ENCODE measurements around the gene NFIA. TPM values are rescaled to one million over a fixed set of nuclear protein-coding genes. Genes with fewer than 3 reads are reported as not detected.
A peak's percentile ranks its signal among the peaks of the same experiment; 100 is the strongest.

The NFIA gene
- total RNA-seq, 1 experiment from 2014 or later: 12.6 TPM

- in situ Hi-C loops (cut with HindIII; ENCODE audit: low pct_unique_long_range_greater_than_20kb, low sequenced_read_pairs): no loop called here
- no peak for DNase-seq (ENCODE audit: low read depth, low spot score)
Observed at GRCh38 chr1:61332796-61333195, 250.4 kb downstream of the NFIA start.

GRCh38 chr1:61334718-61335589 is 252.6 kb downstream of the NFIA start:
- DNase-seq (ENCODE audit: low read depth, low spot score): no peak
- in situ Hi-C loops (cut with HindIII; ENCODE audit: low pct_unique_long_range_greater_than_20kb, low sequenced_read_pairs): no loop called here

DNA sequence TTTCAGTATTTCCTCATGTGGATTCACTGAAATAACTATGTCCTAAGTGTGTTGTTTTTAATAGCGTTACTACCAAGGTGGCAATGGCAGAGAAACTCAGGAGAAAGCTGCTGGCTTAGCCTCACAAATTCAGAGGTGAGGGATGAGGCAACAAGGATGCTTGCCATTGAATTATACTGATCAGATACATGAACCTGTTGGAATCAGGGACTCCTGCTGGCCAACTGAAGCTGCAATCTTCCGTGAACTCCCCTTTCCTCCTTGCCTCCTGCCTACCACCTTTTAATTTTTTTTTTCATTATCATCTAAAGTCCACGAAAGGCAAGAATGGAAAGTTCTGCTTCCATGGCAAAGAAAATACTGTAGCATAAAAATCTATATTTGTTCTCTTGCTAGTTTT is 254.7 kb downstream of the NFIA start:
- in situ Hi-C loops (cut with HindIII; ENCODE audit: low pct_unique_long_range_greater_than_20kb, low sequenced_read_pairs): no loop called here
- DNase-seq (ENCODE audit: low read depth, low spot score): peak; percentile 24

GRCh38 chr1:61337441-61337951 is 255.1 kb downstream of the NFIA start:
- no peak for DNase-seq (ENCODE audit: low read depth, low spot score)
- in situ Hi-C loops (cut with HindIII; ENCODE audit: low pct_unique_long_range_greater_than_20kb, low sequenced_read_pairs): no loop called here

DNA sequence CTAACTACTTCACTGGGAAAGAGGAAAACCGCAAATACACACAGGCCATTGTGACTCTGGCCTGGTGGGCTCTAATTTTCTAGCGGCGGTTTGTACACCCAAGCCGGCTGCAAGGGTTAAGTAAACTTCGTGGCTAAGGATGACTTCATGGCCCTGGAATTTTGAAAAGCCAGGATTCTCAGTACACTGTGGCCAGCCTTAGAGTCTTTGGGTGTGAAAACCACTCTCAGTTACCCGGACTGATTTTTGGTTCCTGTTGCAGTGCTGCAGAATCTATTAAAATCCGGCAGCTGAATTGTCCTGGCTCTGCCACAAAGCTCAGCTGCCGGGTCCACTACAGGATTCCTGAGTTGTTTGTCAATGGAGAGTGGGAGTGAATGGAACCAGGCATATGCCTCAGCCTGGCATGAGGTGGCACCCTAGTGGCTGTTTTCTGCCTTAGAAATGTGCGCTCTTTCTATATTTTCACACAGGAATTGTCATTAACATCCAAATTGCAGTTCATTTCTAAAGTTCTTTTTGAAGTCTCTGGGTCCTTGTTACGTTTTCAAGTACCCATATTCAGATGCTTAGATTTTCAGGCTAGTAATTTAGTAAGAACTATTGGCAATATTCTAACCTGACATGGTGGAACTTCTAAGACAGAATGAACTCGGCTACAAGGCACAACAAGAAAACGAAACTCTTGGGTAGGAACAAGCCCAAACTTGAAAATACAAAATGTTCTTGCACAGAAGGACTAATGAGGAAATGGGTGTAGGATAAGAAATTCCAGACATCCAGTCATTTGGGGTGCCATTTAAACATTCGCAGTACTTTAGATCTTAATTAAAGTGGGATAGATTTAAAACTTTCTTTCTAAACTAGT is 255.9 kb downstream of the NFIA start:
- DNase-seq (ENCODE audit: low read depth, low spot score): peak; percentile 86
- in situ Hi-C loops (cut with HindIII; ENCODE audit: low pct_unique_long_range_greater_than_20kb, low sequenced_read_pairs): no loop called here

GRCh38 chr1:61338899-61339298 is 256.5 kb downstream of the NFIA start:
- no peak for DNase-seq (ENCODE audit: low read depth, low spot score)
- in situ Hi-C loops (cut with HindIII; ENCODE audit: low pct_unique_long_range_greater_than_20kb, low sequenced_read_pairs): no loop called here

DNA sequence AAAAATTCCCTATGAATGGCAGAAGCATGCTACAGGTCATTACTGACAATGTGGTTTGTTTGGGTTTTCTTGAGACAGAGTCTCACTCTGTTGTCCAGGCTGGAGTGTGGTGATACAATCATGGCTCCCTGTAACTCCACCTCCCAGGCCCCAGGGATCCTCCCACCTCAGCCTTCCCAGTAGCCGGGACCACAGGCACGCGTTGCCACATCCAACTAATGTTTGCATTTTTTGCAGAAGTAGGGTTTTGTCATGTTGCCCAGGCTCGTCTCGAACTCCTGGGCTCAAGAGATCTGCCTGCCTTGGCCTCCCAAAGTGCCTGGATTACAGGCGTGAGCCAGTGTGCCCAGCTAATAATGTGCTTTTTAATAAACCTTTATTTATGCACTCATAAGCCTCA is 259.1 kb downstream of the NFIA start:
- in situ Hi-C loops (cut with HindIII; ENCODE audit: low pct_unique_long_range_greater_than_20kb, low sequenced_read_pairs): no loop called here
- DNase-seq (ENCODE audit: low read depth, low spot score): no peak

GRCh38 chr1:61343734-61344420 is 261.5 kb downstream of the NFIA start:
- no peak for DNase-seq (ENCODE audit: low read depth, low spot score)
- in situ Hi-C loops (cut with HindIII; ENCODE audit: low pct_unique_long_range_greater_than_20kb, low sequenced_read_pairs): no loop called here

- in situ Hi-C loops (cut with HindIII; ENCODE audit: low pct_unique_long_range_greater_than_20kb, low sequenced_read_pairs): no loop called here
- DNase-seq (ENCODE audit: low read depth, low spot score): peak; percentile 24
Observed at GRCh38 chr1:61344696-61345095, 262.3 kb downstream of the NFIA start.

- in situ Hi-C loops (cut with HindIII; ENCODE audit: low pct_unique_long_range_greater_than_20kb, low sequenced_read_pairs): no loop called here
- no peak for DNase-seq (ENCODE audit: low read depth, low spot score)
Observed at GRCh38 chr1:61348025-61348665, 265.8 kb downstream of the NFIA start.

GRCh38 chr1:61352845-61353435 is 270.6 kb downstream of the NFIA start:
- no peak for DNase-seq (ENCODE audit: low read depth, low spot score)
- in situ Hi-C loops (cut with HindIII; ENCODE audit: low pct_unique_long_range_greater_than_20kb, low sequenced_read_pairs): no loop called here

GRCh38 chr1:61353797-61354406 is 271.5 kb downstream of the NFIA start:
- in situ Hi-C loops (cut with HindIII; ENCODE audit: low pct_unique_long_range_greater_than_20kb, low sequenced_read_pairs): no loop called here
- no peak for DNase-seq (ENCODE audit: low read depth, low spot score)

DNA sequence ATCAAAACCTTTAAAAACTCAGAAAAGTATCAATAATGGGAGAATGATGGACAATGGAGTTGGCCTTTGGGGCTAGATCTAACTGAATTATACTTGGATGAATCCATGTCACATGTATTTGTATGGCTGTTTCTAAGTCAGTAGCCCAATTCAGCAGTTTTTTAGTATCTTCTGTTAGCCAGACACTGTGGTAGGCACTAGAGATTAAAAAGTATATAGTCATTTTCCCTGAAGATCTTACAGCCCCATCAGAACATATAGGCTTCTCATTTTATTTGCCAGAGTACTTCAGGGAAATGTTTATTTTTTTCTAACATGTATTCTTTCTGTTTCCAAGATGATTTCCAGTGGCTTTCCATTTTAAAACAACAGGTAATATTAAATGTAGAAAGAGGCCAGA is 273.7 kb downstream of the NFIA start:
- no peak for DNase-seq (ENCODE audit: low read depth, low spot score)
- in situ Hi-C loops (cut with HindIII; ENCODE audit: low pct_unique_long_range_greater_than_20kb, low sequenced_read_pairs): no loop called here

DNA sequence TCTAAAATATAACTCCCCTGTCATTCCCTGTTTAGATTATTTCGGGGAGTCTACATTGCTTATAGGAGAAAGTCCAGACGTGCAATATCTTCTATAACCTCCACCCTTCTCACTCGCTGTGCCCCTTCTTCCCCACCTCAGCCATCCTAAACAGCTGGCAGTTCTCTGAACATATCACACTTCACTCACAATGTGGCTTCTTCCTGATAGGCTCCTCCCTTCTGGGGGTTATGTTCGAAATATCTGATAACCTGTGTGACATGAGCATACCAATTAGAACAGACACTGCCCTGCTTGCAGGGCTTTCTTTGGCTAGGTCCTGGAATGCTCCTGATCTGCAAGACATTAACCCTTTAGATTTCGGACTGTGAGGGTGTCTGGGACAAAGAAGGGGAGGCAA is 274.6 kb downstream of the NFIA start:
- in situ Hi-C loops (cut with HindIII; ENCODE audit: low pct_unique_long_range_greater_than_20kb, low sequenced_read_pairs): no loop called here

DNA sequence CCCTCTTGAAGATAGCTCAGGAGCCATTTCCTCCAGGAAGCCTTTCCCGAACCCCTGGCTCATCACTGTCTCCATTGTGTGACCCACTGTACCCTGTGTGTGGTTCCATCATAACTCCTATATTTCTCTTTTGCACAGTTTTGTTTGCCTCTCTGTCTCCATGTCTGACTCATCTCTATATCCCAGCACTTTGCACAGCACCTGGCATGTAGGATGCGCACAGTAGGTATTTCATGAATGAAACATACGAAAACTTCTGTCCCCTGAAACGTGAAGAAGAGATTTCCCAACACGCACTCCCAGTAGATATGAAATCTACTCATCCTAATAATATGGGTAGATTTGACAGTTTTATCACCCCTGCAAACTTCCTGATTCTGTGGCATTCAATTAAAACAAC is 275.2 kb downstream of the NFIA start:
- in situ Hi-C loops (cut with HindIII; ENCODE audit: low pct_unique_long_range_greater_than_20kb, low sequenced_read_pairs): no loop called here

More for the DNA sequence above, 274.6 kb downstream of the NFIA start:
- DNase-seq (ENCODE audit: low read depth, low spot score): no peak

GRCh38 chr1:61358770-61359455 is 276.6 kb downstream of the NFIA start:
- in situ Hi-C loops (cut with HindIII; ENCODE audit: low pct_unique_long_range_greater_than_20kb, low sequenced_read_pairs): no loop called here
- no peak for DNase-seq (ENCODE audit: low read depth, low spot score)

More for the DNA sequence above, 275.2 kb downstream of the NFIA start:
- DNase-seq (ENCODE audit: low read depth, low spot score): no peak

All from SK-MEL-5 (cell line).